HG03354 (cell line): ENCODE results near the gene NECTIN4.
A peak's percentile ranks its signal among the peaks of the same experiment; 100 is the strongest.
"Not testable (repeated sequence)": the region's sequence is repeated elsewhere in the genome, so short reads cannot be mapped to it uniquely, and the experiment has no call there.

Experiments used
- ATAC-seq: cut with Tn5 transposase; IDR thresholded peaks from one replicate; pipeline ENCODE4 v1.9.1; 2021; ENCODE audit warnings: mild to moderate bottlenecking; ENCODE audit not compliant: unreplicated experiment, poor library complexity, severe bottlenecking

NECTIN4 gene

GRCh38 chr1:161089251-161089924 is at the start of gene NECTIN4:
Gene NECTIN4 (minus strand): TSS chr1:161089558. CDS start chr1:161089296, 262 bp downstream.
- no peak for ATAC-seq

- no peak for ATAC-seq
Measured at GRCh38 chr1:161138431-161138830, 49.1 kb upstream of the NECTIN4 start.

GRCh38 chr1:161137881-161138280 is 48.5 kb upstream of the NECTIN4 start:
- ATAC-seq, result no peak

GRCh38 chr1:161133220-161133740 is 43.9 kb upstream of the NECTIN4 start:
- ATAC-seq, result peak; percentile 13

GRCh38 chr1:161132410-161133219 is 43.3 kb upstream of the NECTIN4 start, which contains the start of gene DEDD:
Gene DEDD (minus strand): TSS chr1:161132667. CDS start chr1:161124462, 8,205 bp downstream.
- ATAC-seq, result peak; percentile 96

GRCh38 chr1:161131523-161132409 is 42.4 kb upstream of the NECTIN4 start:
- ATAC-seq, result no peak

- ATAC-seq, result no peak
Measured at GRCh38 chr1:161130266-161130665, 40.9 kb upstream of the NECTIN4 start.

- ATAC-seq, result no peak
Measured at GRCh38 chr1:161128591-161129420, 39.4 kb upstream of the NECTIN4 start.

- ATAC-seq, result no peak
Measured at GRCh38 chr1:161127649-161128048, 38.3 kb upstream of the NECTIN4 start.

- ATAC-seq, result no peak
Measured at GRCh38 chr1:161122967-161123366, 33.6 kb upstream of the NECTIN4 start.

GRCh38 chr1:161121834-161122233 is 32.5 kb upstream of the NECTIN4 start:
- ATAC-seq, result no peak

- ATAC-seq, result no peak
Measured at GRCh38 chr1:161121042-161121650, 31.8 kb upstream of the NECTIN4 start.

- peak; percentile 56 for ATAC-seq
Measured at GRCh38 chr1:161119092-161119903, 29.9 kb upstream of the NECTIN4 start.

- peak; percentile 89 for ATAC-seq
Measured at GRCh38 chr1:161117759-161118581, 28.6 kb upstream of the NECTIN4 start, which contains the start of the genes NIT1 and PFDN2. Gene NIT1 (plus strand): TSS chr1:161118105. CDS start chr1:161118177, 72 bp downstream. Gene PFDN2 (minus strand): TSS chr1:161118037. CDS start chr1:161118026, 11 bp downstream.

- ATAC-seq, result not testable (repeated sequence)
Measured at GRCh38 chr1:161115961-161116360, 26.6 kb upstream of the NECTIN4 start.

- no peak for ATAC-seq
Measured at GRCh38 chr1:161115132-161115711, 25.9 kb upstream of the NECTIN4 start.
